K562 (cell line): Measurements from ENCODE around the gene PRSS56.

ENCODE experiments used
- ATF3 ChIP-seq, 2 experiments: fragments of 450-650 bp in 1 of 2; sonication (generic) in 1 of 2; formaldehyde crosslinking in 1 of 2; IDR thresholded peaks in 1 of 2; conservative IDR thresholded peaks in 1 of 2; 2 replicates each; pipeline versions ENCODE4 v1.6.1 to v1.8.1; 2016 to 2023; ENCODE audit warnings: mild to moderate bottlenecking in 2 of 2, moderate library complexity in 2 of 2, inconsistent platforms in 1 of 2, missing genetic modification reagents in 1 of 2
- FOXJ3 ChIP-seq: sonication (generic); formaldehyde crosslinking; IDR thresholded peaks from 2 replicates; pipeline ENCODE4 v1.4.0; 2020; ENCODE audit warnings: mild to moderate bottlenecking, missing genetic modification reagents
- GATA2 ChIP-seq: sonication (generic); formaldehyde crosslinking; IDR thresholded peaks from 2 replicates; pipeline ENCODE4 v1.4.0; 2020; ENCODE audit warnings: mild to moderate bottlenecking, missing genetic modification reagents
- MTA2 ChIP-seq: fragments of 450-650 bp; IDR thresholded peaks from 2 replicates; pipeline ENCODE4 v1.6.1; 2016; ENCODE audit warnings: low read depth
- PHTF2 ChIP-seq: fragments of 250-450 bp; sonication (Bioruptor Pico); IDR thresholded peaks from 2 replicates; pipeline ENCODE4 v1.5.0; 2021; ENCODE audit warnings: mild to moderate bottlenecking
- PRPF4 ChIP-seq: fragments of 200-400 bp; formaldehyde crosslinking; IDR thresholded peaks from one replicate; pipeline ENCODE4 v1.6.1; 2017; ENCODE audit warnings: low read length, low read depth, mild to moderate bottlenecking; ENCODE audit not compliant: insufficient read depth, poor library complexity, severe bottlenecking
- SP1 ChIP-seq: sonication (generic); formaldehyde crosslinking; IDR thresholded peaks from 2 replicates; pipeline ENCODE4 v1.8.1; 2022; ENCODE audit warnings: mild to moderate bottlenecking, missing genetic modification reagents
- TARDBP ChIP-seq: fragments of 450-650 bp; IDR thresholded peaks from 2 replicates; pipeline ENCODE4 v1.6.1; 2016
- ZC3H4 ChIP-seq: sonication (generic); formaldehyde crosslinking; IDR thresholded peaks from 2 replicates; pipeline ENCODE4 v1.9.0; 2021; ENCODE audit warnings: missing genetic modification reagents, borderline replicate concordance
- TF ChIP-seq, protein P1 (sequence below), 3 experiments: IDR thresholded peaks in 2 of 3; conservative IDR thresholded peaks in 1 of 3; 2 replicates each; pipeline ENCODE4 v1.5.1; 2011 to 2012; ENCODE audit warnings: low read length in 3 of 3, mild to moderate bottlenecking in 3 of 3, control low read depth in 2 of 3, improper control_type of control experiment in 1 of 3, inconsistent platforms in 1 of 3, low read depth in 1 of 3, mixed read lengths in 1 of 3, moderate library complexity in 1 of 3; ENCODE audit not compliant: insufficient read depth in 2 of 3
- TF ChIP-seq, protein P2 (sequence below): fragments of 250-450 bp; sonication (Bioruptor Pico); IDR thresholded peaks from 2 replicates; pipeline ENCODE4 v1.5.0; 2021; ENCODE audit warnings: mild to moderate bottlenecking, borderline replicate concordance

- TF ChIP-seq ATF3 (IDR thresholded peaks at IDR 0.05) = no peak
- TF ChIP-seq ATF3 (CRISPR knock-in tag; conservative IDR thresholded peaks at IDR 0.05) = no peak
- TF ChIP-seq TARDBP = no peak
- TF ChIP-seq, protein P1, sequence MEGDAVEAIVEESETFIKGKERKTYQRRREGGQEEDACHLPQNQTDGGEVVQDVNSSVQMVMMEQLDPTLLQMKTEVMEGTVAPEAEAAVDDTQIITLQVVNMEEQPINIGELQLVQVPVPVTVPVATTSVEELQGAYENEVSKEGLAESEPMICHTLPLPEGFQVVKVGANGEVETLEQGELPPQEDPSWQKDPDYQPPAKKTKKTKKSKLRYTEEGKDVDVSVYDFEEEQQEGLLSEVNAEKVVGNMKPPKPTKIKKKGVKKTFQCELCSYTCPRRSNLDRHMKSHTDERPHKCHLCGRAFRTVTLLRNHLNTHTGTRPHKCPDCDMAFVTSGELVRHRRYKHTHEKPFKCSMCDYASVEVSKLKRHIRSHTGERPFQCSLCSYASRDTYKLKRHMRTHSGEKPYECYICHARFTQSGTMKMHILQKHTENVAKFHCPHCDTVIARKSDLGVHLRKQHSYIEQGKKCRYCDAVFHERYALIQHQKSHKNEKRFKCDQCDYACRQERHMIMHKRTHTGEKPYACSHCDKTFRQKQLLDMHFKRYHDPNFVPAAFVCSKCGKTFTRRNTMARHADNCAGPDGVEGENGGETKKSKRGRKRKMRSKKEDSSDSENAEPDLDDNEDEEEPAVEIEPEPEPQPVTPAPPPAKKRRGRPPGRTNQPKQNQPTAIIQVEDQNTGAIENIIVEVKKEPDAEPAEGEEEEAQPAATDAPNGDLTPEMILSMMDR (IDR thresholded peaks at IDR 0.05 in 2 of 3, conservative IDR thresholded peaks at IDR 0.05 in 1 of 3; ENCODE audit: insufficient read depth in 2 of 3, low read depth in 1 of 3, low read length in 3 of 3) = no peak
- no peak for TF ChIP-seq PHTF2 (CRISPR knock-in tag)
- no peak for TF ChIP-seq GATA2 (CRISPR knock-in tag)
- no peak for TF ChIP-seq ZC3H4 (CRISPR knock-in tag)
- TF ChIP-seq MTA2 = no peak
- no peak for TF ChIP-seq PRPF4
- TF ChIP-seq, protein P2, sequence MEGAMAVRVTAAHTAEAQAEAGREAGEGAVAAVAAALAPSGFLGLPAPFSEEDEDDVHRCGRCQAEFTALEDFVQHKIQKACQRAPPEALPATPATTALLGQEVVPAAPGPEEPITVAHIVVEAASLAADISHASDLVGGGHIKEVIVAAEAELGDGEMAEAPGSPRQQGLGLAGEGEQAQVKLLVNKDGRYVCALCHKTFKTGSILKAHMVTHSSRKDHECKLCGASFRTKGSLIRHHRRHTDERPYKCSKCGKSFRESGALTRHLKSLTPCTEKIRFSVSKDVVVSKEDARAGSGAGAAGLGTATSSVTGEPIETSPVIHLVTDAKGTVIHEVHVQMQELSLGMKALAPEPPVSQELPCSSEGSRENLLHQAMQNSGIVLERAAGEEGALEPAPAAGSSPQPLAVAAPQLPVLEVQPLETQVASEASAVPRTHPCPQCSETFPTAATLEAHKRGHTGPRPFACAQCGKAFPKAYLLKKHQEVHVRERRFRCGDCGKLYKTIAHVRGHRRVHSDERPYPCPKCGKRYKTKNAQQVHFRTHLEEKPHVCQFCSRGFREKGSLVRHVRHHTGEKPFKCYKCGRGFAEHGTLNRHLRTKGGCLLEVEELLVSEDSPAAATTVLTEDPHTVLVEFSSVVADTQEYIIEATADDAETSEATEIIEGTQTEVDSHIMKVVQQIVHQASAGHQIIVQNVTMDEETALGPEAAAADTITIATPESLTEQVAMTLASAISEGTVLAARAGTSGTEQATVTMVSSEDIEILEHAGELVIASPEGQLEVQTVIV = no peak
- TF ChIP-seq SP1 (CRISPR knock-in tag) = no peak
- TF ChIP-seq FOXJ3 (CRISPR knock-in tag) = no peak
Measured at GRCh38 chr2:232481322-232482140, 38.7 kb upstream of the PRSS56 start.
